ENCODE data around the gene EPB41L2. TPM values are rescaled to one million over a fixed set of nuclear protein-coding genes. Genes with fewer than 3 reads are reported as not detected.
A peak's percentile ranks its signal among the peaks of the same experiment; 100 is the strongest.

EPB41L2 gene
- total RNA-seq, 1 donor from 2014 or later, result 16.5 TPM

- Mint-ChIP-seq H3K27ac (no peak overlapping the region), H3K4me3 (no peak overlapping the region), H3K36me3 (ENCODE audit: low read depth) (no peaks in the 10 kb centered on the region), H3K9me3 (no peaks in the 10 kb centered on the region), H3K27me3 (no peaks in the 10 kb centered on the region), H3K4me1 (peaks cover 12% of the 10 kb centered on the region)
- no peak for DNase-seq
- intact Hi-C loops (cut with micrococcal nuclease), result loop anchor here (10.0 kb wide), 2 partner anchors 812 to 912 kb away; no protein-coding TSS in a partner anchor
Observed at GRCh38 chr6:130847001-130847910, 215.8 kb downstream of the EPB41L2 start.

GRCh38 chr6:130846501-130846900, 216.5 kb downstream of the EPB41L2 start:
- intact Hi-C loops (cut with micrococcal nuclease), result loop anchor here (10.0 kb wide), 2 partner anchors 812 to 912 kb away; no protein-coding TSS in a partner anchor
- Mint-ChIP-seq H3K27me3 (no peaks in the 10 kb centered on the region), H3K4me1 (peaks cover 12% of the 10 kb centered on the region), H3K4me3 (no peak overlapping the region), H3K9me3 (no peaks in the 10 kb centered on the region), H3K36me3 (ENCODE audit: low read depth) (no peaks in the 10 kb centered on the region), H3K27ac (no peak overlapping the region)
- DNase-seq, result no peak

- H3K4me1 Mint-ChIP-seq, result peaks cover 2% of the 10 kb centered on the region
- peak; percentile 78 for DNase-seq
- no peak overlapping the region for H3K27ac Mint-ChIP-seq
- no peaks in the 10 kb centered on the region for H3K9me3 Mint-ChIP-seq
- no peak overlapping the region for H3K4me3 Mint-ChIP-seq
- no peaks in the 10 kb centered on the region for H3K27me3 Mint-ChIP-seq
- no peaks in the 10 kb centered on the region for H3K36me3 Mint-ChIP-seq (ENCODE audit: low read depth)
- intact Hi-C loops (cut with micrococcal nuclease), result loop anchor here (1.0 to 10.0 kb wide), 5 partner anchors 145 to 909 kb away; no protein-coding TSS in a partner anchor
Observed at GRCh38 chr6:130843575-130844320, 219.3 kb downstream of the EPB41L2 start.

GRCh38 chr6:130841128-130841728, 221.8 kb downstream of the EPB41L2 start:
- H3K9me3 Mint-ChIP-seq, result no peaks in the 10 kb centered on the region
- DNase-seq, result no peak
- H3K27ac Mint-ChIP-seq, result no peak overlapping the region
- intact Hi-C loops (cut with micrococcal nuclease), result loop anchor here (10.0 kb wide), 2 partner anchors 806 to 906 kb away; no protein-coding TSS in a partner anchor
- H3K4me3 Mint-ChIP-seq, result no peak overlapping the region
- no peaks in the 10 kb centered on the region for H3K27me3 Mint-ChIP-seq
- no peaks in the 10 kb centered on the region for H3K36me3 Mint-ChIP-seq (ENCODE audit: low read depth)
- no peaks in the 10 kb centered on the region for H3K4me1 Mint-ChIP-seq

- Mint-ChIP-seq H3K4me3 (no peak overlapping the region), H3K27me3 (no peaks in the 10 kb centered on the region), H3K9me3 (no peaks in the 10 kb centered on the region), H3K27ac (no peak overlapping the region), H3K36me3 (ENCODE audit: low read depth) (no peaks in the 10 kb centered on the region), H3K4me1 (no peaks in the 10 kb centered on the region)
- no peak for DNase-seq
- intact Hi-C loops (cut with micrococcal nuclease), result loop anchor here (10.0 kb wide), 2 partner anchors 805 to 905 kb away; no protein-coding TSS in a partner anchor
Observed at GRCh38 chr6:130840050-130840449, 223.0 kb downstream of the EPB41L2 start.

GRCh38 chr6:130839379-130839778, 223.7 kb downstream of the EPB41L2 start:
- Mint-ChIP-seq H3K36me3 (ENCODE audit: low read depth) (no peaks in the 10 kb centered on the region), H3K9me3 (no peaks in the 10 kb centered on the region), H3K4me3 (no peak overlapping the region), H3K27ac (no peak overlapping the region), H3K4me1 (no peaks in the 10 kb centered on the region), H3K27me3 (no peaks in the 10 kb centered on the region)
- no peak for DNase-seq
- intact Hi-C loops (cut with micrococcal nuclease), result no loop called here

- no peaks in the 10 kb centered on the region for H3K36me3 Mint-ChIP-seq (ENCODE audit: low read depth)
- no peaks in the 10 kb centered on the region for H3K4me1 Mint-ChIP-seq
- H3K9me3 Mint-ChIP-seq, result no peaks in the 10 kb centered on the region
- no peak overlapping the region for H3K27ac Mint-ChIP-seq
- H3K4me3 Mint-ChIP-seq, result no peak overlapping the region
- no peak for DNase-seq
- intact Hi-C loops (cut with micrococcal nuclease), result no loop called here
- H3K27me3 Mint-ChIP-seq, result no peaks in the 10 kb centered on the region
Observed at GRCh38 chr6:130838951-130839350, 224.1 kb downstream of the EPB41L2 start.

GRCh38 chr6:130838250-130838860, 224.7 kb downstream of the EPB41L2 start:
- Mint-ChIP-seq H3K9me3 (no peaks in the 10 kb centered on the region), H3K4me3 (no peak overlapping the region)

GRCh38 chr6:130837067-130837466, 226.0 kb downstream of the EPB41L2 start:
- Mint-ChIP-seq H3K9me3 (no peaks in the 10 kb centered on the region), H3K36me3 (ENCODE audit: low read depth) (no peaks in the 10 kb centered on the region), H3K27ac (no peak overlapping the region), H3K4me3 (no peak overlapping the region), H3K27me3 (no peaks in the 10 kb centered on the region), H3K4me1 (no peaks in the 10 kb centered on the region)
- no peak for DNase-seq
- intact Hi-C loops (cut with micrococcal nuclease), result no loop called here

More at GRCh38 chr6:130838250-130838860, 224.7 kb downstream of the EPB41L2 start:
- intact Hi-C loops (cut with micrococcal nuclease), result no loop called here
- Mint-ChIP-seq H3K27ac (no peak overlapping the region), H3K36me3 (ENCODE audit: low read depth) (no peaks in the 10 kb centered on the region), H3K4me1 (no peaks in the 10 kb centered on the region), H3K27me3 (no peaks in the 10 kb centered on the region)
- no peak for DNase-seq

GRCh38 chr6:130836055-130836640, 226.9 kb downstream of the EPB41L2 start:
- no peak overlapping the region for H3K4me3 Mint-ChIP-seq
- intact Hi-C loops (cut with micrococcal nuclease), result no loop called here
- H3K27me3 Mint-ChIP-seq, result no peaks in the 10 kb centered on the region
- no peaks in the 10 kb centered on the region for H3K9me3 Mint-ChIP-seq
- no peaks in the 10 kb centered on the region for H3K4me1 Mint-ChIP-seq
- no peak for DNase-seq
- no peaks in the 10 kb centered on the region for H3K36me3 Mint-ChIP-seq (ENCODE audit: low read depth)
- no peak overlapping the region for H3K27ac Mint-ChIP-seq

GRCh38 chr6:130834482-130835251, 228.4 kb downstream of the EPB41L2 start:
- H3K4me1 Mint-ChIP-seq, result no peaks in the 10 kb centered on the region
- H3K27me3 Mint-ChIP-seq, result peaks cover 1% of the 10 kb centered on the region
- intact Hi-C loops (cut with micrococcal nuclease), result no loop called here
- no peaks in the 10 kb centered on the region for H3K9me3 Mint-ChIP-seq
- no peaks in the 10 kb centered on the region for H3K36me3 Mint-ChIP-seq (ENCODE audit: low read depth)
- no peak overlapping the region for H3K27ac Mint-ChIP-seq
- DNase-seq, result no peak
- H3K4me3 Mint-ChIP-seq, result no peak overlapping the region

GRCh38 chr6:130833569-130833968, 229.5 kb downstream of the EPB41L2 start:
- Mint-ChIP-seq H3K27me3 (peaks cover 1% of the 10 kb centered on the region), H3K4me3 (no peak overlapping the region), H3K27ac (no peak overlapping the region), H3K36me3 (ENCODE audit: low read depth) (no peaks in the 10 kb centered on the region), H3K9me3 (no peaks in the 10 kb centered on the region), H3K4me1 (no peaks in the 10 kb centered on the region)
- intact Hi-C loops (cut with micrococcal nuclease), result no loop called here
- no peak for DNase-seq

Data from activated CD4-positive, alpha-beta T cell treated with anti-CD3 and anti-CD28 coated beads, Interleukin-2, amount 10 ng/mL, durations not matched to agents 24 days and 14 days (primary cell).